ENCODE results near the gene ADNP. TPM values are rescaled to one million over a fixed set of nuclear protein-coding genes. Genes with fewer than 3 reads are reported as not detected.

ADNP gene
- polyA plus RNA-seq, 1 donor from 2014 or later = 78.5 TPM

DNA sequence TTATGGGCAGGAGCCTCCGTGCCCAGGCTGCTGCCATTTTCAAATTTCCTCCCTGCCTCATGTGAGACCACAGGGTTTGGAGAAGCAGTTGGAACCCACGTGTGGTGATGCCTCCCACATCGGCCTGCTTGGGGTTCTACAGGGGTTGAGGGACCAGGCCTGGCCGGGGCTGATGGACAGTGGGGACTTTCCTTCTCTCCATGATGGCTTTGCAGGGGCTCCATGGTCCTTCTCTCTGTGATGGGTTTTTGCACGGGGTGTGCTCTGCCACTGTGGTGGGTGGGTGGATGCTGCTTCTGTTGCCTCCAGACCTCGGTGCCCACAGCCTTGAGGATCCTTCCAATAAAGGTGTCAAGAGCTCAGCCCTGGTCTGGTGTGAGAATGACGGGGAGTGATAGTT, 54.4 kb downstream of the ADNP start:
- TF ChIP-seq MXI1 (conservative IDR thresholded peaks at IDR 0.05; ENCODE audit: poor library complexity, severe bottlenecking) = no peak
- no peak for TF ChIP-seq SMC3 (conservative IDR thresholded peaks at IDR 0.05; ENCODE audit: poor library complexity)
- no peak for TF ChIP-seq EZH2 (IDR thresholded peaks at IDR 0.05; ENCODE audit: borderline replicate concordance, insufficient read depth, low read length, poor library complexity, severe bottlenecking)
- no peak for TF ChIP-seq REST (IDR thresholded peaks at IDR 0.05; ENCODE audit: borderline replicate concordance)
- TF ChIP-seq POLR2AphosphoS5 (IDR thresholded peaks at IDR 0.05) = no peak
- TF ChIP-seq RAD21 (conservative IDR thresholded peaks at IDR 0.05) = no peak
- no peak for TF ChIP-seq CTCF (IDR thresholded peaks at IDR 0.05; ENCODE audit: poor library complexity, severe bottlenecking)
- no peak for TF ChIP-seq EP300 (conservative IDR thresholded peaks at IDR 0.05; ENCODE audit: poor library complexity, severe bottlenecking)
- no peak for TF ChIP-seq TAF1 (IDR thresholded peaks at IDR 0.05; ENCODE audit: low read depth)
- no peak overlapping the region for H2AFZ ChIP-seq (ENCODE audit: low read depth, low read length)

DNA sequence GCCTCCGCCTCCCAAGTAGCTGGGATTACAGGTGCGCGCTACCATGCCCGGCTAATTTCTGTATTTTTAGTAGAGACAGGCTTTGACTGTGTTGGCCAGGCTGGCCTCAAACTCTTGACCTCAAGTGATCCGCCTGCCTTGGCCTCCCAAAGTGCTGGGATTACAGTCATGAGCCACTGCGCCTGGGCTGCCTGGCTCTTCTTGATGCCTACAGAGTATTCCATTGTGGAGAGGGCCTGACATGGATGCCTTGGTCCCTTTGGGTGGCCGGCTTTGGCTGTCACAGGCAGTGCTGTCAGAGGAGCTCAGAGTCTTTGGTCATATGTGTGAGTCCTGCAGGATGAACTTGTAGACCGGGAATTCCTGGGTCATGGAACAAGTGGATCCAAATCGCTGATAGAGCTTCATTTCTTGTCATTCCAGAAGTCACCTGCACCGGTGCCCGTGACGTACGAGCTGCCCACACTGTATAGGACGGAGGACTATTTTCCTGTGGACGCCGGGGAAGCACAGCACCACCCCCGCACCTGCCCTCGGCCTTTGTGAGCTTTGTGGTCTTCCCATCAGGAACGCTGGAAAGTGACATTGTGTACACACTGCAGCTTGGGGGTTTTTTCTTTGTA, 55.1 kb downstream of the ADNP start:
- H3F3A ChIP-seq (ENCODE audit: insufficient read depth, low read length, poor library complexity, severe bottlenecking) = no peaks in the 10 kb centered on the region
- no peak overlapping the region for H3K4me2 ChIP-seq (ENCODE audit: low read length)
- no peaks in the 10 kb centered on the region for H3K9me2 ChIP-seq (ENCODE audit: insufficient read depth, low read length)
- H3K9me3 ChIP-seq (ENCODE audit: low read length) = no peaks in the 10 kb centered on the region
- TF ChIP-seq TAF1 (IDR thresholded peaks at IDR 0.05; ENCODE audit: low read depth) (no peak), REST (IDR thresholded peaks at IDR 0.05; ENCODE audit: borderline replicate concordance) (no peak), CTCF (IDR thresholded peaks at IDR 0.05; ENCODE audit: poor library complexity, severe bottlenecking) (no peak), POLR2AphosphoS5 (IDR thresholded peaks at IDR 0.05) (no peak), EP300 (conservative IDR thresholded peaks at IDR 0.05; ENCODE audit: poor library complexity, severe bottlenecking) (no peak), RAD21 (conservative IDR thresholded peaks at IDR 0.05) (no peak), EZH2 (IDR thresholded peaks at IDR 0.05; ENCODE audit: borderline replicate concordance, insufficient read depth, low read length, poor library complexity, severe bottlenecking) (no peak)
- H3K79me2 ChIP-seq (replicated peaks; ENCODE audit: insufficient read depth, low read length) = no peaks in the 10 kb centered on the region
- H4K20me1 ChIP-seq (ENCODE audit: insufficient read depth) = no peaks in the 10 kb centered on the region
- no peak overlapping the region for H3K27ac ChIP-seq (ENCODE audit: low read length)
- H3K27me3 ChIP-seq (ENCODE audit: insufficient read depth, low read depth, low read length) = no peaks in the 10 kb centered on the region
- no peak overlapping the region for H2AFZ ChIP-seq (ENCODE audit: low read depth, low read length)
- no peak overlapping the region for H3K4me3 ChIP-seq (ENCODE audit: low read length)
- H3K36me3 ChIP-seq (ENCODE audit: insufficient read depth, low read length) = no peaks in the 10 kb centered on the region
- H3K9ac ChIP-seq (ENCODE audit: low read length) = no peak overlapping the region

More for the DNA sequence above, 54.4 kb downstream of the ADNP start:
- no peaks in the 10 kb centered on the region for H3F3A ChIP-seq (ENCODE audit: insufficient read depth, low read length, poor library complexity, severe bottlenecking)
- H3K4me2 ChIP-seq (ENCODE audit: low read length) = no peak overlapping the region
- no peak overlapping the region for H3K27ac ChIP-seq (ENCODE audit: low read length)
- H3K27me3 ChIP-seq (ENCODE audit: insufficient read depth, low read depth, low read length) = no peaks in the 10 kb centered on the region
- H3K79me2 ChIP-seq (replicated peaks; ENCODE audit: insufficient read depth, low read length) = no peaks in the 10 kb centered on the region
- no peaks in the 10 kb centered on the region for H3K36me3 ChIP-seq (ENCODE audit: insufficient read depth, low read length)
- H3K9me3 ChIP-seq (ENCODE audit: low read length) = no peaks in the 10 kb centered on the region
- no peaks in the 10 kb centered on the region for H3K9me2 ChIP-seq (ENCODE audit: insufficient read depth, low read length)
- no peak overlapping the region for H3K9ac ChIP-seq (ENCODE audit: low read length)
- H3K4me3 ChIP-seq (ENCODE audit: low read length) = no peak overlapping the region
- no peaks in the 10 kb centered on the region for H4K20me1 ChIP-seq (ENCODE audit: insufficient read depth)

Data from neural cell (in vitro differentiated cells).